Gastroesophageal sphincter (tissue), 4 donors: Measurements from ENCODE around the gene SH3PXD2B. TPM values are rescaled to one million over a fixed set of nuclear protein-coding genes. Genes with fewer than 3 reads are reported as not detected.

ENCODE experiments used
- ATAC-seq: fragments of 150-250 bp; one replicate; pipeline ENCODE4 v1.9.1; 2016; ENCODE audit warnings: mild to moderate bottlenecking, moderate library complexity
- H3K27ac ChIP-seq, 4 donors: fragments of 200-600 bp; sonication (generic) in 3 of 4; 1 replicate in 3 of 4; 2 replicates in 1 of 4; pipeline ENCODE4 v1.5.1; 2016 to 2019
- H3K27me3 ChIP-seq: fragments of 200-600 bp; sonication (generic); one replicate; pipeline ENCODE4 v1.5.1; 2019
- H3K36me3 ChIP-seq, 2 donors: fragments of 200-600 bp; sonication (generic); one replicate each; pipeline ENCODE4 v1.5.1; 2019; ENCODE audit warnings: control low read depth in 1 of 2
- H3K4me1 ChIP-seq, 3 donors: fragments of 200-600 bp; sonication (generic); 1 replicate in 2 of 3; 2 replicates in 1 of 3; pipeline ENCODE4 v1.5.1; 2016 to 2019; ENCODE audit warnings: control low read depth in 2 of 3
- H3K4me3 ChIP-seq, 2 donors: fragments of 200-600 bp; sonication (generic); one replicate each; pipeline ENCODE4 v1.5.1; 2019; ENCODE audit warnings: mild to moderate bottlenecking in 1 of 2, moderate library complexity in 1 of 2
- H3K9me3 ChIP-seq, 3 donors: fragments of 200-600 bp; sonication (generic); one replicate each; pipeline ENCODE4 v1.5.1; 2017 to 2019; ENCODE audit warnings: control low read depth in 2 of 3
- CTCF ChIP-seq, 4 experiments: fragments of 200-600 bp in 2 of 4; fragments of 450-650 bp in 2 of 4; sonication (generic) in 1 of 4; IDR thresholded peaks; one replicate each; pipeline ENCODE4 v1.5.1; 2017 to 2019; ENCODE audit warnings: antibody characterized with exemption in 4 of 4, mild to moderate bottlenecking in 2 of 4, moderate library complexity in 2 of 4
- EP300 ChIP-seq: sonication (generic); formaldehyde crosslinking; IDR thresholded peaks from one replicate; pipeline ENCODE4 v1.6.1; 2017; ENCODE audit warnings: antibody characterized with exemption, mild to moderate bottlenecking
- POLR2A ChIP-seq, 2 donors: fragments of 450-650 bp; IDR thresholded peaks; one replicate each; pipeline ENCODE4 v1.6.1; 2017; ENCODE audit warnings: antibody characterized with exemption in 2 of 2, mild to moderate bottlenecking in 2 of 2, moderate library complexity in 1 of 2
- POLR2AphosphoS5 ChIP-seq: sonication (generic); formaldehyde crosslinking; IDR thresholded peaks from one replicate; pipeline ENCODE4 v1.6.1; 2017; ENCODE audit warnings: antibody characterized with exemption
- WGBS, 2 donors: methylation state at CpG; one replicate each; pipeline ENCODE4 v1.1.5; 2018; ENCODE audit warnings: low coverage in 1 of 2; 5-methylcytosine and 5-hydroxymethylcytosine counted together
- total RNA-seq, 4 donors: library from RNA; depleted of rRNA; stranded (reverse); fragments of >200 nt; gene quantifications; one replicate each; pipeline ENCODE4 v1.1.0, GENCODE V29; 2016

SH3PXD2B gene
- total RNA-seq, 4 donors from 2014 or later = 40.2 to 80.9 (median 56.0) TPM

GRCh38 chr5:172414531-172415361 lies 39.6 kb downstream of the SH3PXD2B start:
- no peak overlapping the region for H3K4me3 ChIP-seq
- H3K4me1 ChIP-seq = peaks cover 42 to 92% (median 66%) of the 10 kb centered on the region in 3 donors
- ATAC-seq = peak; percentile 14
- peak overlapping the region; percentile 81 to 92 (median 82) for H3K27ac ChIP-seq
- 3 to 41% methylated on average over 2 to 9 of the region's 13 CpGs for WGBS, 2 donors
- H3K27me3 ChIP-seq = no peaks in the 10 kb centered on the region
- H3K36me3 ChIP-seq = no peaks in the 10 kb centered on the region
- TF ChIP-seq POLR2A (IDR thresholded peaks at IDR 0.05) = no peak
- TF ChIP-seq CTCF (IDR thresholded peaks at IDR 0.05) = peak in 1 of 4 experiments; percentile 1
- TF ChIP-seq POLR2AphosphoS5 = peak; percentile 86
- no peaks in the 10 kb centered on the region for H3K9me3 ChIP-seq

GRCh38 chr5:172413601-172414171 lies 40.6 kb downstream of the SH3PXD2B start:
- 48 to 59% methylated on average over 2 to 4 of the region's 4 CpGs for WGBS, 2 donors
- ATAC-seq = no peak
- Histone ChIP-seq H3K27ac (peak overlapping the region; percentile 79 to 92 (median 84)), H3K36me3 (no peaks in the 10 kb centered on the region), H3K4me3 (no peak overlapping the region), H3K4me1 (peaks cover 32 to 88% (median 55%) of the 10 kb centered on the region in 3 donors), H3K27me3 (no peaks in the 10 kb centered on the region), H3K9me3 (no peaks in the 10 kb centered on the region)
- TF ChIP-seq POLR2A (IDR thresholded peaks at IDR 0.05) (no peak), EP300 (no peak), POLR2AphosphoS5 (no peak), CTCF (IDR thresholded peaks at IDR 0.05) (no peak)

- H3K36me3 ChIP-seq = no peaks in the 10 kb centered on the region
- peaks cover 27 to 87% (median 49%) of the 10 kb centered on the region in 3 donors for H3K4me1 ChIP-seq
- TF ChIP-seq POLR2AphosphoS5 (peak; percentile 88), EP300 (no peak), CTCF (IDR thresholded peaks at IDR 0.05) (no peak)
Measured at GRCh38 chr5:172412724-172413286, 41.5 kb downstream of the SH3PXD2B start.

GRCh38 chr5:172411484-172412072 lies 42.7 kb downstream of the SH3PXD2B start:
- 11 to 19% methylated on average over 2 to 6 of the region's 7 CpGs for WGBS, 2 donors
- TF ChIP-seq POLR2AphosphoS5 = peak; percentile 89
- TF ChIP-seq POLR2A (IDR thresholded peaks at IDR 0.05) = no peak
- TF ChIP-seq CTCF (IDR thresholded peaks at IDR 0.05) = no peak
- no peak for TF ChIP-seq EP300
- H3K4me1 ChIP-seq = peaks cover 23 to 87% (median 46%) of the 10 kb centered on the region in 3 donors
- no peak overlapping the region for H3K4me3 ChIP-seq
- H3K27me3 ChIP-seq = no peaks in the 10 kb centered on the region
- peaks cover 0 to 4% of the 10 kb centered on the region in 2 donors for H3K36me3 ChIP-seq
- H3K9me3 ChIP-seq = no peaks in the 10 kb centered on the region
- peak overlapping the region; percentile 65 to 92 (median 84) for H3K27ac ChIP-seq
- ATAC-seq = no peak

More at GRCh38 chr5:172412724-172413286, 41.5 kb downstream of the SH3PXD2B start:
- Histone ChIP-seq H3K27ac (peak overlapping the region; percentile 79 to 92 (median 84)), H3K27me3 (no peaks in the 10 kb centered on the region), H3K4me3 (no peak overlapping the region), H3K9me3 (no peaks in the 10 kb centered on the region)
- WGBS, 2 donors = 41 to 60% methylated on average over 1 to 7 of the region's 13 CpGs
- ATAC-seq = peak; percentile 85
